Nephron (organoid): ENCODE measurements around the gene OCA2.
A peak's percentile ranks its signal among the peaks of the same experiment; 100 is the strongest.

Source experiments
- H3K27ac Mint-ChIP-seq, 3 experiments: 2 replicates each; pipeline ENCODE4 v1.8.0; 2020; ENCODE audit warnings: mixed read lengths in 3 of 3, mild to moderate bottlenecking in 2 of 3, moderate library complexity in 1 of 3
- H3K27me3 Mint-ChIP-seq: 2 replicates; pipeline ENCODE4 v1.8.0; 2021; ENCODE audit warnings: low read depth, mild to moderate bottlenecking, moderate library complexity, mixed read lengths
- H3K36me3 Mint-ChIP-seq: 2 replicates; pipeline ENCODE4 v1.8.0; 2020; ENCODE audit warnings: low read depth, mixed read lengths
- H3K4me1 Mint-ChIP-seq: 2 replicates; pipeline ENCODE4 v1.8.0; 2020; ENCODE audit warnings: mixed read lengths
- H3K4me3 Mint-ChIP-seq, 3 experiments: 2 replicates each; pipeline ENCODE4 v1.8.0; 2020; ENCODE audit warnings: mild to moderate bottlenecking in 3 of 3, mixed read lengths in 3 of 3, moderate library complexity in 2 of 3
- H3K9me3 Mint-ChIP-seq: 2 replicates; pipeline ENCODE4 v1.8.0; 2020; ENCODE audit warnings: mixed read lengths
- TF ChIP-seq, protein P1 (sequence below), 3 experiments: fragments of 200-600 bp; sonication (generic); IDR thresholded peaks; one replicate each; pipeline ENCODE4 v1.5.0; 2021; ENCODE audit warnings: antibody characterized with exemption in 3 of 3; ENCODE audit not compliant: unreplicated experiment in 3 of 3

OCA2 gene

DNA sequence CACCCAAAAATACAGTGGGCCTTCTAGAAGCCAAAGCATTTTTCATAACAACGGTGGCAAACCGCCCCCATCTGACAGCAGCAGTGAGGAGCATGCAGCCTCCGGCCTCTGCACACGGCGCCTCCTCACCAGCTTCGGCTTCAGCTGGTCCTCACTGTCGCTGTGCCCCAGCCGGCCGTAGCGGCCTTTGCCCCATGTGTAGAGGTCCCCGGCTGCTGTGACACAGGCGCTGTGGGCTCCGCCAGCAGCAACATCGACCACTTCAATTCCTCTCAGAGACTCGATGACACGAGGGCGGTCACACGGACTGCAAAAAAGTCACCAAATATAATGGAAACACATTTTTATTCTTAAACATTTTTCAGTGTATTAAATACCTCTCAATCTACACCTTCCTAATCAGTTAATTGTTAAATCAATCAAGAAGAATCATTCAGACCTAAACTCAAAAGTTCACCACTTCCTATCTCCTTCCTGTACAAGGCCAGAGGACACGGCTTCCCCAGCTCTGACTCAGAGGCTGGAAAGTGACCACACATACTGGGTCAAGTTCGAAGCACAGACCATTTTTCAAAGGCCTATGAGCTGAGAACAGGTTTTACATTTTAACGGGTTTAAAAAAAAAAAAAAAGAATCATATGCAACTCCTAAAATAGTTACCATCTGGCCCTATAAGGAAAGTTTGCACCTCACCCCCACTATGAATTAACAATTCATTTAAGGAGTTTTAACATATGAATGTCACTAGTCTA is 33.6 kb upstream of the OCA2 start:
- TF ChIP-seq, protein P1, sequence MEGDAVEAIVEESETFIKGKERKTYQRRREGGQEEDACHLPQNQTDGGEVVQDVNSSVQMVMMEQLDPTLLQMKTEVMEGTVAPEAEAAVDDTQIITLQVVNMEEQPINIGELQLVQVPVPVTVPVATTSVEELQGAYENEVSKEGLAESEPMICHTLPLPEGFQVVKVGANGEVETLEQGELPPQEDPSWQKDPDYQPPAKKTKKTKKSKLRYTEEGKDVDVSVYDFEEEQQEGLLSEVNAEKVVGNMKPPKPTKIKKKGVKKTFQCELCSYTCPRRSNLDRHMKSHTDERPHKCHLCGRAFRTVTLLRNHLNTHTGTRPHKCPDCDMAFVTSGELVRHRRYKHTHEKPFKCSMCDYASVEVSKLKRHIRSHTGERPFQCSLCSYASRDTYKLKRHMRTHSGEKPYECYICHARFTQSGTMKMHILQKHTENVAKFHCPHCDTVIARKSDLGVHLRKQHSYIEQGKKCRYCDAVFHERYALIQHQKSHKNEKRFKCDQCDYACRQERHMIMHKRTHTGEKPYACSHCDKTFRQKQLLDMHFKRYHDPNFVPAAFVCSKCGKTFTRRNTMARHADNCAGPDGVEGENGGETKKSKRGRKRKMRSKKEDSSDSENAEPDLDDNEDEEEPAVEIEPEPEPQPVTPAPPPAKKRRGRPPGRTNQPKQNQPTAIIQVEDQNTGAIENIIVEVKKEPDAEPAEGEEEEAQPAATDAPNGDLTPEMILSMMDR (IDR thresholded peaks at IDR 0.05; ENCODE audit: unreplicated experiment in 3 of 3) = no peak
- peaks cover 5% of the 10 kb centered on the region for H3K4me1 Mint-ChIP-seq
- peak overlapping the region in 1 of 3 experiments; percentile 10 for H3K27ac Mint-ChIP-seq
- H3K9me3 Mint-ChIP-seq = peaks cover under 1% of the 10 kb centered on the region
- H3K27me3 Mint-ChIP-seq = no peaks in the 10 kb centered on the region
- H3K4me3 Mint-ChIP-seq = no peak overlapping the region
- peaks cover 65% of the 10 kb centered on the region for H3K36me3 Mint-ChIP-seq

DNA sequence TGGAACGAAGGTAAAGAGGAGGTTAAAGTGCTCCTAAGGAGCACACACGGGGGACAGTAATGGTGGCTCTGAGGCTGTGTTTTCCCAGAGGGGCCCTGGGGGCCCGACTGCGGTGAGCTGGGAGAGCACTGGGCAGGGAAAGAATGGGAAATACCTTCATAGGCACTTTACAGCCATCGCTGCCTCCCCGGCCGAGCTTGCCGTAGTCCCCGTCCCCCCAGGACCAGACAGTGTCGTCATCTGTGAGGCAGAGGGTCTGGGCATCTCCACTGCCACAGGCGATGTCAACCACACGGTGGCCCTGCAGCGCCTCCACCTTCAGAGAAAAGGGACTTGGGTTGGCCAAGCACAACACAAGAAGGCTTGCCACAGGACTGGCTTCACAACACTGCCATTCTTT is 32.8 kb upstream of the OCA2 start:
- no peak overlapping the region for H3K4me3 Mint-ChIP-seq
- TF ChIP-seq, protein P1 (IDR thresholded peaks at IDR 0.05; ENCODE audit: unreplicated experiment in 3 of 3) = no peak
- peaks cover 5% of the 10 kb centered on the region for H3K4me1 Mint-ChIP-seq
- H3K27ac Mint-ChIP-seq = no peak overlapping the region
- peaks cover 65% of the 10 kb centered on the region for H3K36me3 Mint-ChIP-seq
- no peaks in the 10 kb centered on the region for H3K27me3 Mint-ChIP-seq
- no peaks in the 10 kb centered on the region for H3K9me3 Mint-ChIP-seq

DNA sequence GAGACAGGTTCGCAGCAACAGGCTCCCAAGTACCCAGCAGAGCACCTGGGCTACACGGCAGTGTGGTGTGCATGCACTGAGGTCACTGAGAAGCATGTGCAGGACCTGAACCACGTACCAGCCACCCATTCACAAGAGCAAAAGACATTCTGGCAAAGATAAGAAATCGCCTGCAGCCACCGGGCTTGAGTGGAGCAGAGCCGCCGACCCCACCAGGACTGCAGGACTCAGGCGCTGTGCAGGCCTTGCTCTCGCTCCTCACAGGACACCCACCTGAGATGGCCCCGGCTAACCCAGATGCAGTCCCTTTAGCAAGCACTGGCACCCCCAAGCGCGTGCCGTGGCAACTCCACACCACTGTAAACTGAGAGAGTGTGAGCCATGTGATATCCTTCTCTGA is 32.3 kb upstream of the OCA2 start:
- H3K9me3 Mint-ChIP-seq = no peaks in the 10 kb centered on the region
- H3K4me3 Mint-ChIP-seq = no peak overlapping the region
- H3K27me3 Mint-ChIP-seq = no peaks in the 10 kb centered on the region
- TF ChIP-seq, protein P1 (IDR thresholded peaks at IDR 0.05; ENCODE audit: unreplicated experiment in 3 of 3) = no peak
- peaks cover 5% of the 10 kb centered on the region for H3K4me1 Mint-ChIP-seq
- peaks cover 62% of the 10 kb centered on the region for H3K36me3 Mint-ChIP-seq
- no peak overlapping the region for H3K27ac Mint-ChIP-seq

DNA sequence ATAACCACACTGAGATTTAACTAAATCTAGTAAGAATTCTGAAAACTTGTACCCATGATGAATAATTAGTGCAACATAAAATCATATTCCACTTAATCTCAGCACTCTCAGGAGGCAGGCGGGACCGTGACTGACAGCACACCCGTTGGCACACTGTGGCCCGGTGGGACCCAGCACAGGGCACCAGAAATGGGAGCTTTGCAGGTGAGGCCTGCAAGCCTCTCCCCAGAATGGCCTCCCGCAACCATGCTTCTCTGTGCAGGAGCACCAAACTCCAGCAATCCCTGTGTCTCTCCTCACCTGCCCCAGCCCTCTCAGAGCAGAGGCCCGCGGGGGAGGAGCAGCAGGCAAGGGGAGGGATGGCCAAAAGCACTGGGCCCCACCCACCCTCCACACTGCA is 31.5 kb upstream of the OCA2 start:
- Mint-ChIP-seq H3K4me3 (no peak overlapping the region), H3K27ac (no peak overlapping the region), H3K4me1 (peaks cover 5% of the 10 kb centered on the region), H3K36me3 (peaks cover 66% of the 10 kb centered on the region), H3K27me3 (no peaks in the 10 kb centered on the region), H3K9me3 (no peaks in the 10 kb centered on the region)
- TF ChIP-seq, protein P1 (IDR thresholded peaks at IDR 0.05; ENCODE audit: unreplicated experiment in 3 of 3) = no peak

DNA sequence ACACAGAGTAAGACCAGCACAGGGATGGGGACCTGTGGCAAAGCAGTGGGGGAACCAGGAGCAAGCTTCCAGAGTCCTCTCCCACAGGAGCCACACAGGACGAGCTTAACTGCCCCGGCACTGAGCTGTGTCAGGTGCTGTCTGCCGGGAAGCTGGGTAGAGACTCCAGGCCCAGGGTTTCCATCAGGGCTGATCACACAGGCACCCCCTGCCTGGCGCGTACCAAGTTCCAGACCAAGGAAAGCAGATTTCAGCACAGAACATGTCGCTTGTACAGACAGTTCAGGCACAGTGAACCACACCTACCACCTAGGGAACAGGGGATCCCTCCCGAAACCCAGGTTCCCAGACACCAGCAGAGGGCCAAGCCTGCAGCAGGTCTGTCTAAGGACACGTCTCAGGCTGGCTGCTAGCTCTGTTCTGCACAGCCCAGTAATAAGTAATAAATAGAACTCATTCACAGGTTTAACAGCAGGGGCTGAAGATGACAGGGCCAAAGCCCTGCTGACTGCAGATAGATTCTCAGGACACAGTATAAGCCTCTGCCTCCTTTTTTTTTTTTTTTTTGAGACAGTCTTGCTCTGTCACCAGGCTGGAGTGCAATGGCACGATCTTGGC is 30.2 kb upstream of the OCA2 start:
- no peak overlapping the region for H3K4me3 Mint-ChIP-seq
- peaks cover 5% of the 10 kb centered on the region for H3K4me1 Mint-ChIP-seq
- TF ChIP-seq, protein P1 (IDR thresholded peaks at IDR 0.05; ENCODE audit: unreplicated experiment in 3 of 3) = no peak
- no peak overlapping the region for H3K27ac Mint-ChIP-seq
- no peaks in the 10 kb centered on the region for H3K27me3 Mint-ChIP-seq
- peaks cover 61% of the 10 kb centered on the region for H3K36me3 Mint-ChIP-seq
- no peaks in the 10 kb centered on the region for H3K9me3 Mint-ChIP-seq

DNA sequence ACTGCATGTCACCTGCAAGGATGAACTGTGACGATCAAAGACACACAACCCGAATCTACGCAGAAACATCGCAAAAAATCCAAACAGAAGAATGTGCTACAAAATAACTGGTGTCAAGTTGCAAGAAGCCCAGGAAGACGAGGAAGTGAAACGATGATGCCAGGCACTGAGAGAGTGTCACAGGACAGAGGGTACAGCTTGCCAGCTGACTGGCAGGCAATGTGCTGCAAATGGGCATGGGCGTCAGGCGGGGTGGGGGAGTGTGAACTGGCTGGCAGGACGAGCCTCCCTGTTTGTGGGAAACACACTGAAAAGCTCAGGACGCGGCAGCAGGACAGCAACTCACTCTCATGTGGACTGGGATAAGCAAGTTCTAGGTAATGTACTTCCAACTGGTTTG is 28.9 kb upstream of the OCA2 start:
- Mint-ChIP-seq H3K4me1 (peaks cover 9% of the 10 kb centered on the region), H3K27me3 (no peaks in the 10 kb centered on the region), H3K9me3 (no peaks in the 10 kb centered on the region), H3K36me3 (peaks cover 63% of the 10 kb centered on the region), H3K4me3 (no peak overlapping the region), H3K27ac (no peak overlapping the region)
- TF ChIP-seq, protein P1 (IDR thresholded peaks at IDR 0.05; ENCODE audit: unreplicated experiment in 3 of 3) = no peak
